ENCODE measurements around the gene MBNL2.

The MBNL2 gene

GRCh38 chr13:97231118-97231828 is 9.1 kb downstream of the MBNL2 start:
- no peak for DNase-seq (ENCODE audit: low read depth)
- TF ChIP-seq CTCF (conservative IDR thresholded peaks at IDR 0.05; ENCODE audit: low read depth, low read length), result no peak
- H3K4me3 ChIP-seq (ENCODE audit: low read depth, low read length), result no peak overlapping the region

- no peak for DNase-seq (ENCODE audit: low read depth)
- no peak for TF ChIP-seq CTCF (conservative IDR thresholded peaks at IDR 0.05; ENCODE audit: low read depth, low read length)
- H3K4me3 ChIP-seq (ENCODE audit: low read depth, low read length), result no peak overlapping the region
These were observed 9.7 kb downstream of the MBNL2 start for GRCh38 chr13:97231829-97232196.

- no peak for DNase-seq (ENCODE audit: low read depth)
- TF ChIP-seq CTCF (conservative IDR thresholded peaks at IDR 0.05; ENCODE audit: low read depth, low read length), result no peak
- H3K4me3 ChIP-seq (ENCODE audit: low read depth, low read length), result no peak overlapping the region
These were observed 11.4 kb downstream of the MBNL2 start for GRCh38 chr13:97233499-97233898.

GRCh38 chr13:97234236-97234635 is 12.1 kb downstream of the MBNL2 start:
- H3K4me3 ChIP-seq (ENCODE audit: low read depth, low read length), result no peak overlapping the region
- DNase-seq (ENCODE audit: low read depth), result no peak
- no peak for TF ChIP-seq CTCF (conservative IDR thresholded peaks at IDR 0.05; ENCODE audit: low read depth, low read length)

- no peak for TF ChIP-seq CTCF (conservative IDR thresholded peaks at IDR 0.05; ENCODE audit: low read depth, low read length)
- no peak overlapping the region for H3K4me3 ChIP-seq (ENCODE audit: low read depth, low read length)
- no peak for DNase-seq (ENCODE audit: low read depth)
These were observed 12.6 kb downstream of the MBNL2 start for GRCh38 chr13:97234742-97235141.

- TF ChIP-seq CTCF (conservative IDR thresholded peaks at IDR 0.05; ENCODE audit: low read depth, low read length), result no peak
- H3K4me3 ChIP-seq (ENCODE audit: low read depth, low read length), result no peak overlapping the region
- DNase-seq (ENCODE audit: low read depth), result no peak
These were observed 13.6 kb downstream of the MBNL2 start for GRCh38 chr13:97235549-97236231.

GRCh38 chr13:97237388-97237787 is 15.3 kb downstream of the MBNL2 start:
- TF ChIP-seq CTCF (conservative IDR thresholded peaks at IDR 0.05; ENCODE audit: low read depth, low read length), result no peak
- no peak overlapping the region for H3K4me3 ChIP-seq (ENCODE audit: low read depth, low read length)

More at GRCh38 chr13:97237388-97237787, 15.3 kb downstream of the MBNL2 start:
- DNase-seq (ENCODE audit: low read depth), result no peak
